ENCODE data around the gene DIPK2A.
A peak's percentile ranks its signal among the peaks of the same experiment; 100 is the strongest.

The DIPK2A gene

GRCh38 chr3:143991713-143992112 is 20.1 kb downstream of the DIPK2A start:
- TF ChIP-seq, protein P1, sequence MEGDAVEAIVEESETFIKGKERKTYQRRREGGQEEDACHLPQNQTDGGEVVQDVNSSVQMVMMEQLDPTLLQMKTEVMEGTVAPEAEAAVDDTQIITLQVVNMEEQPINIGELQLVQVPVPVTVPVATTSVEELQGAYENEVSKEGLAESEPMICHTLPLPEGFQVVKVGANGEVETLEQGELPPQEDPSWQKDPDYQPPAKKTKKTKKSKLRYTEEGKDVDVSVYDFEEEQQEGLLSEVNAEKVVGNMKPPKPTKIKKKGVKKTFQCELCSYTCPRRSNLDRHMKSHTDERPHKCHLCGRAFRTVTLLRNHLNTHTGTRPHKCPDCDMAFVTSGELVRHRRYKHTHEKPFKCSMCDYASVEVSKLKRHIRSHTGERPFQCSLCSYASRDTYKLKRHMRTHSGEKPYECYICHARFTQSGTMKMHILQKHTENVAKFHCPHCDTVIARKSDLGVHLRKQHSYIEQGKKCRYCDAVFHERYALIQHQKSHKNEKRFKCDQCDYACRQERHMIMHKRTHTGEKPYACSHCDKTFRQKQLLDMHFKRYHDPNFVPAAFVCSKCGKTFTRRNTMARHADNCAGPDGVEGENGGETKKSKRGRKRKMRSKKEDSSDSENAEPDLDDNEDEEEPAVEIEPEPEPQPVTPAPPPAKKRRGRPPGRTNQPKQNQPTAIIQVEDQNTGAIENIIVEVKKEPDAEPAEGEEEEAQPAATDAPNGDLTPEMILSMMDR (IDR thresholded peaks at IDR 0.05) = no peak
- peaks cover 60% of the 10 kb centered on the region for H3K36me3 Mint-ChIP-seq (ENCODE audit: low read depth)
- H3K9me3 Mint-ChIP-seq = no peaks in the 10 kb centered on the region
- peaks cover 6% of the 10 kb centered on the region for H3K4me1 Mint-ChIP-seq
- no peak for DNase-seq
- no peak overlapping the region for H3K27ac Mint-ChIP-seq
- H3K27me3 Mint-ChIP-seq (ENCODE audit: low read depth, poor library complexity) = no peaks in the 10 kb centered on the region
- H3K4me3 Mint-ChIP-seq = no peak overlapping the region

- no peaks in the 10 kb centered on the region for H3K4me1 Mint-ChIP-seq
- H3K27ac Mint-ChIP-seq = no peak overlapping the region
- no peak for DNase-seq
- TF ChIP-seq, protein P1 (IDR thresholded peaks at IDR 0.05) = no peak
- no peaks in the 10 kb centered on the region for H3K9me3 Mint-ChIP-seq
- H3K4me3 Mint-ChIP-seq = no peak overlapping the region
- no peaks in the 10 kb centered on the region for H3K27me3 Mint-ChIP-seq (ENCODE audit: low read depth, poor library complexity)
- H3K36me3 Mint-ChIP-seq (ENCODE audit: low read depth) = peaks cover 17% of the 10 kb centered on the region
These were observed 26.6 kb downstream of the DIPK2A start for GRCh38 chr3:143998266-143998665.

DNA sequence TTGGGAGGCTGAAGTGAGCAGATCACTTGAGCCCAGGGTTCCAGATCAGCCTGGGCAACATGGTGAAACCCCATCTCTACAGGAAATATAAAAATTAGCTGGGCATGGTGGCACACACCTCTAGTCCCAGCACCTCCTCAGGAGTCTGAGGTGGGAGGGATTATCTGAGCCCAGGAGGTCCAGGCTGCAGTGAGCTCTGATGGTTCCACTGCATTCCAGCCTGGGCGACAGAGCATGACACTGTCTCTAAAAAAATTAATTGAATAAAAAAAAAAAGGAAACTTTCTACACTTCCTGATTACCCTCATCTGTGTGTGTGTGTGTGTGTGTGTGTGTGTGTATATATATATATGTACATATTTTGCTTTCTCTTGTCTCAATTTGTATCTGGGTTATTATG is 31.4 kb downstream of the DIPK2A start:
- Mint-ChIP-seq H3K4me1 (no peaks in the 10 kb centered on the region), H3K9me3 (no peaks in the 10 kb centered on the region), H3K36me3 (ENCODE audit: low read depth) (no peaks in the 10 kb centered on the region), H3K27me3 (ENCODE audit: low read depth, poor library complexity) (no peaks in the 10 kb centered on the region), H3K4me3 (no peak overlapping the region), H3K27ac (no peak overlapping the region)
- DNase-seq = peak; percentile 11
- TF ChIP-seq, protein P1 (IDR thresholded peaks at IDR 0.05) = no peak

DNA sequence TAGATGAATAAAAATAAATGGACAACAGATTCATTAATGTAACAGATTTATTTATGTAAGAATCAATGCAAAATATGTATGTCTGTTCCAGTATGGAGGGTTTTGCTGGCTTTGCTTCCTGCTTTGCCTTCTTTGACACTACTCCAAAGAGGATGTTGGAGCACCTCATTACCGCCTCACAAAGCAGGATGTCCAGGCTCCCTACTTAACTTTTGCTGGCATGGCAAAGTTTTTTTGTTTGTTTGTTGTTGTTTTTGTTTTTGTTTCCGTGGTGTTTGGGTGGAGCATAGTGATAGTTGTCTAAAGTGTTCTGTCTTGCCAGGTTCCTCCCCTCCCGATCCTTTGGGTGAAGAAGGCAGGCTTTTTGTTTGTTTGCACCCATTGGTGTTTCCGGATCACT is 38.7 kb downstream of the DIPK2A start:
- no peak for DNase-seq
- no peak overlapping the region for H3K4me3 Mint-ChIP-seq
- H3K36me3 Mint-ChIP-seq (ENCODE audit: low read depth) = no peaks in the 10 kb centered on the region
- H3K27ac Mint-ChIP-seq = no peak overlapping the region
- no peaks in the 10 kb centered on the region for H3K9me3 Mint-ChIP-seq
- H3K4me1 Mint-ChIP-seq = no peaks in the 10 kb centered on the region
- TF ChIP-seq, protein P1 (IDR thresholded peaks at IDR 0.05) = no peak
- H3K27me3 Mint-ChIP-seq (ENCODE audit: low read depth, poor library complexity) = no peaks in the 10 kb centered on the region

GRCh38 chr3:144011251-144011799 is 39.7 kb downstream of the DIPK2A start:
- no peak for DNase-seq
- TF ChIP-seq, protein P1 (IDR thresholded peaks at IDR 0.05) = no peak
- Mint-ChIP-seq H3K27me3 (ENCODE audit: low read depth, poor library complexity) (no peaks in the 10 kb centered on the region), H3K9me3 (no peaks in the 10 kb centered on the region), H3K4me3 (no peak overlapping the region), H3K4me1 (no peaks in the 10 kb centered on the region), H3K27ac (no peak overlapping the region), H3K36me3 (ENCODE audit: low read depth) (no peaks in the 10 kb centered on the region)

GRCh38 chr3:144015133-144015532 is 43.5 kb downstream of the DIPK2A start:
- Mint-ChIP-seq H3K36me3 (ENCODE audit: low read depth) (no peaks in the 10 kb centered on the region), H3K9me3 (peaks cover 7% of the 10 kb centered on the region), H3K4me1 (no peaks in the 10 kb centered on the region), H3K27ac (no peak overlapping the region), H3K27me3 (ENCODE audit: low read depth, poor library complexity) (no peaks in the 10 kb centered on the region), H3K4me3 (no peak overlapping the region)
- TF ChIP-seq, protein P1 (IDR thresholded peaks at IDR 0.05) = no peak
- DNase-seq = no peak
